PC-3 (cell line): ENCODE measurements around the gene CCL18. TPM values are rescaled to one million over a fixed set of nuclear protein-coding genes. Genes with fewer than 3 reads are reported as not detected.

Experiments
- ATAC-seq: fragments of 200-7000 bp; cut with Tn5 transposase; 2 replicates; pipeline ENCODE4 v1.9.1; 2020; ENCODE audit warnings: mild to moderate bottlenecking, moderate library complexity
- BruUV-seq: library from RNA; stranded (reverse); fragments of 400-500 nt; replicated peaks from 2 replicates; lab custom pipeline; 2021; lab: Mats Ljungman, UMichigan
- CTCF ChIA-PET: fragments of 300-600 bp; sonication (Branson Sonifier 250); formaldehyde crosslinking; loops from one replicate; lab custom pipeline; 2022; ENCODE audit warnings: antibody characterized with exemption; lab: Charles Lee
- POLR2A ChIA-PET: fragments of 300-600 bp; sonication (Branson Sonifier 250); formaldehyde crosslinking; loops from one replicate; lab custom pipeline; 2022; ENCODE audit warnings: antibody characterized with exemption; ENCODE audit not compliant: unreplicated experiment; lab: Charles Lee
- DNase-seq: peaks from one replicate; pipeline ENCODE4 v3.0.0-alpha.2; 2015
- H2AFZ ChIP-seq: fragments of 300-600 bp; sonication (generic); 2 replicates; pipeline ENCODE4 v1.6.0; 2016; ENCODE audit warnings: antibody characterized with exemption, low read length
- H3F3A ChIP-seq: fragments of 300-600 bp; sonication (generic); one replicate; pipeline ENCODE4 v1.6.0; 2017; ENCODE audit warnings: antibody characterized with exemption, low read length, control low read depth, mild to moderate bottlenecking; ENCODE audit not compliant: unreplicated experiment
- H3K27ac ChIP-seq: fragments of 300-600 bp; sonication (generic); 2 replicates; pipeline ENCODE4 v1.5.1; 2016; ENCODE audit warnings: mild to moderate bottlenecking, low read length
- H3K27me3 ChIP-seq: fragments of 300-600 bp; sonication (generic); 2 replicates; pipeline ENCODE4 v1.6.1; 2016; ENCODE audit warnings: low read length, mixed read lengths
- H3K36me3 ChIP-seq: fragments of 300-600 bp; sonication (generic); 2 replicates; pipeline ENCODE4 v1.6.1; 2016; ENCODE audit warnings: low read depth, mixed run types, low read length, mixed read lengths
- H3K4me1 ChIP-seq: fragments of 300-600 bp; sonication (generic); 2 replicates; pipeline ENCODE4 v1.5.1; 2016; ENCODE audit warnings: low read length; ENCODE audit not compliant: insufficient read depth
- H3K4me2 ChIP-seq: fragments of 300-600 bp; sonication (generic); 2 replicates; pipeline ENCODE4 v1.6.0; 2016; ENCODE audit warnings: low read length
- H3K4me3 ChIP-seq: fragments of 300-600 bp; sonication (generic); 2 replicates; pipeline ENCODE4 v1.5.1; 2016; ENCODE audit warnings: mild to moderate bottlenecking, low read length, mixed read lengths
- H3K79me2 ChIP-seq: fragments of 300-600 bp; sonication (generic); 2 replicates; pipeline ENCODE4 v1.6.1; 2017; ENCODE audit warnings: low read length, mixed read lengths
- H3K9ac ChIP-seq: fragments of 300-600 bp; sonication (generic); 2 replicates; pipeline ENCODE4 v1.6.0; 2016; ENCODE audit warnings: mild to moderate bottlenecking, low read length
- H3K9me2 ChIP-seq: fragments of 300-600 bp; sonication (generic); replicated peaks from 2 replicates; pipeline ENCODE4 v1.6.1; 2016; ENCODE audit warnings: mixed run types, low read length, mixed read lengths
- H3K9me3 ChIP-seq: fragments of 300-600 bp; sonication (generic); 2 replicates; pipeline ENCODE4 v1.6.1; 2016; ENCODE audit warnings: low read length, mixed read lengths
- H4K20me1 ChIP-seq: fragments of 300-600 bp; sonication (generic); 2 replicates; pipeline ENCODE4 v1.6.1; 2016; ENCODE audit warnings: low read length, mixed read lengths
- EZH2 ChIP-seq: fragments of 300-600 bp; sonication (generic); IDR thresholded peaks from one replicate; pipeline ENCODE4 v1.6.1; 2017; ENCODE audit warnings: antibody characterized with exemption, mild to moderate bottlenecking, low read length; ENCODE audit not compliant: unreplicated experiment
- EZH2phosphoT487 ChIP-seq: fragments of 300-600 bp; sonication (generic); IDR thresholded peaks from 2 replicates; pipeline ENCODE4 v1.6.1; 2018; ENCODE audit warnings: mild to moderate bottlenecking, antibody characterized with exemption, low read length, borderline replicate concordance
- intact Hi-C: fragments of 100-400 bp; cut with micrococcal nuclease; formaldehyde crosslinking; loops from 2 replicates; pipeline ENCODE4 v1.9.0; 2023
- total RNA-seq: library from RNA; depleted of rRNA; stranded (reverse); fragments of >200 nt; gene quantifications from 2 replicates; pipeline ENCODE4 v1.2.3, GENCODE V29; 2014
- TF ChIP-seq, protein P1 (sequence below): fragments of 300-600 bp; sonication (generic); conservative IDR thresholded peaks from 2 replicates; pipeline ENCODE4 v1.5.1; 2017; ENCODE audit warnings: antibody characterized with exemption, low read depth, mild to moderate bottlenecking, low read length

CCL18 gene
- total RNA-seq, 1 experiment from 2014 or later = not detected

DNA sequence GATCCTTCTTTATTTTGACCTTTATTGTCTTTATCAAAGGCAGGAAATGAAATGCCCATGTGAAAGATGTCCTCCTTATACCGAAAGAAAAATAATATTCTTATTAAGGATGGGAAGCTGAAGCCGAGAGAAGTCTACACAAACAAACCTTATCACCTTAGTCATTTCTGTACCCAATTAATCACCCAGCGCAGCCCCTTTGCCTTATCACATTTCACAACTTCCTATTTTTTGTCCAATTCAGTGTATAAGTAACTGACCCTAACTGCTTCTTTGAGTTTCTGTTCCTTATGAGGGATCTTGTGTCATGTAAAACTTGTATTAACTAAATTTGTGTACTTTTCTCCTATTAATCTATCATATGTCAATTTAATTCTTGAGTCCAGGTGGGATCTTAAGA is 29.9 kb upstream of the CCL18 start:
- ChIA-PET CTCF (no interaction called here), POLR2A (no interaction called here)
- no peak overlapping the region for H3K4me2 ChIP-seq
- H3K9me2 ChIP-seq = no peaks in the 10 kb centered on the region
- H3K4me3 ChIP-seq = no peak overlapping the region
- H3K9ac ChIP-seq = no peak overlapping the region
- no TSS peak for BruUV-seq
- intact Hi-C loops = no loop called here
- no peaks in the 10 kb centered on the region for H3K4me1 ChIP-seq
- no peak overlapping the region for H2AFZ ChIP-seq
- no peaks in the 10 kb centered on the region for H3K9me3 ChIP-seq
- TF ChIP-seq, protein P1, sequence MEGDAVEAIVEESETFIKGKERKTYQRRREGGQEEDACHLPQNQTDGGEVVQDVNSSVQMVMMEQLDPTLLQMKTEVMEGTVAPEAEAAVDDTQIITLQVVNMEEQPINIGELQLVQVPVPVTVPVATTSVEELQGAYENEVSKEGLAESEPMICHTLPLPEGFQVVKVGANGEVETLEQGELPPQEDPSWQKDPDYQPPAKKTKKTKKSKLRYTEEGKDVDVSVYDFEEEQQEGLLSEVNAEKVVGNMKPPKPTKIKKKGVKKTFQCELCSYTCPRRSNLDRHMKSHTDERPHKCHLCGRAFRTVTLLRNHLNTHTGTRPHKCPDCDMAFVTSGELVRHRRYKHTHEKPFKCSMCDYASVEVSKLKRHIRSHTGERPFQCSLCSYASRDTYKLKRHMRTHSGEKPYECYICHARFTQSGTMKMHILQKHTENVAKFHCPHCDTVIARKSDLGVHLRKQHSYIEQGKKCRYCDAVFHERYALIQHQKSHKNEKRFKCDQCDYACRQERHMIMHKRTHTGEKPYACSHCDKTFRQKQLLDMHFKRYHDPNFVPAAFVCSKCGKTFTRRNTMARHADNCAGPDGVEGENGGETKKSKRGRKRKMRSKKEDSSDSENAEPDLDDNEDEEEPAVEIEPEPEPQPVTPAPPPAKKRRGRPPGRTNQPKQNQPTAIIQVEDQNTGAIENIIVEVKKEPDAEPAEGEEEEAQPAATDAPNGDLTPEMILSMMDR = no peak
- TF ChIP-seq EZH2phosphoT487 (no peak), EZH2 (no peak)
- no peak overlapping the region for H3K27ac ChIP-seq
- H3F3A ChIP-seq = no peaks in the 10 kb centered on the region
- H3K36me3 ChIP-seq = no peaks in the 10 kb centered on the region
- no peaks in the 10 kb centered on the region for H4K20me1 ChIP-seq
- H3K79me2 ChIP-seq = no peaks in the 10 kb centered on the region
- DNase-seq (no peak), ATAC-seq (no peak)
- H3K27me3 ChIP-seq = peaks cover 28% of the 10 kb centered on the region

DNA sequence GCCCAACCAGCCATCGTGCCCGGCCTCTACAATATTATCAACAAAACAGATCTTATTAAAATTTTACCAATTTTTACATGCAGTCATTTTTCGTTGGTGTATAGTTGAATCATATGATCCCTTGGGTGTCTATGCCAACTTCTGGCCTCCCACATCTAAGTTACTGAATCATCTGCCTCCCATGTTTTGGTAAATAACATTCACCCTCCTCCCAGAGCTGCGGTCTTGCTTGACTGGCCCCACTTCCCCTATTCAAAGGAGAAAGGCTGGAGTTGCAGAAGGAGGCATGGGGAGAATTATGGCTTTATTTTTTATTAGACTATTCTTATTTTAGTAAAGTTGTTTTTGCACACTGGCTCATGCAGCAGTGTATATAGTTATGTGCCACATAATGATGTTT is 27.8 kb upstream of the CCL18 start:
- Histone ChIP-seq H3F3A (no peaks in the 10 kb centered on the region), H3K27ac (no peak overlapping the region), H3K36me3 (no peaks in the 10 kb centered on the region), H3K9me3 (no peaks in the 10 kb centered on the region), H3K79me2 (no peaks in the 10 kb centered on the region), H3K4me1 (no peaks in the 10 kb centered on the region), H3K27me3 (peaks cover 28% of the 10 kb centered on the region), H3K9ac (no peak overlapping the region), H3K4me3 (no peak overlapping the region), H2AFZ (no peak overlapping the region), H3K4me2 (no peak overlapping the region), H3K9me2 (no peaks in the 10 kb centered on the region), H4K20me1 (no peaks in the 10 kb centered on the region)
- TF ChIP-seq EZH2phosphoT487 (no peak), EZH2 (no peak)
- TF ChIP-seq, protein P1 = no peak
- ChIA-PET POLR2A (no interaction called here), CTCF (no interaction called here)
- DNase-seq (no peak), ATAC-seq (no peak)
- no TSS peak for BruUV-seq
- intact Hi-C loops = no loop called here

DNA sequence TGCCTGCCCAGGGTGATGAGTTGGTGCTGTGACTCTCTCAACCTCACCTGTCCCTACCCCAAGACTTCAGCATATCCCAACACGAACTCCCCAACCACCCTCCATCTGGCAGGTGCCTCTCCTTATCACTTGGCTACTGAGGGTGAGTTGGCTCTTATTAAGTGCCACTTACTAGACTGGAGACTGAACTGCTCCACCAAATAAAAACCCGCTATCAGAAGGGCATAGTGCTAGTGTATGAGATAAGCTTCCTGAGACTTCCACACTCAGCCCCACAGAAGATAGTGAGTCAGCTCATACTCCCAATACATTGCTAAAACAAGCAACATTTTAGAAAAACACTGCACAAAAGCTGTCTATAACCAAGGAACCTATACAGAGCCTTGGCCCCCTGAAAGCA is 16.0 kb upstream of the CCL18 start:
- H3K9ac ChIP-seq = no peak overlapping the region
- intact Hi-C loops = no loop called here
- H3K9me3 ChIP-seq = no peaks in the 10 kb centered on the region
- ChIA-PET POLR2A (no interaction called here), CTCF (no interaction called here)
- H3K79me2 ChIP-seq = no peaks in the 10 kb centered on the region
- no peaks in the 10 kb centered on the region for H3K9me2 ChIP-seq
- no peak overlapping the region for H2AFZ ChIP-seq
- H3K27me3 ChIP-seq = peaks cover 1% of the 10 kb centered on the region; the same call in 1 of the 2 replicates
- no peak overlapping the region for H3K4me3 ChIP-seq
- no peaks in the 10 kb centered on the region for H4K20me1 ChIP-seq
- BruUV-seq = no TSS peak
- no peak overlapping the region for H3K27ac ChIP-seq
- no peaks in the 10 kb centered on the region for H3K4me1 ChIP-seq
- DNase-seq = no peak
- H3K4me2 ChIP-seq = no peak overlapping the region
- H3K36me3 ChIP-seq = no peaks in the 10 kb centered on the region
- no peak for ATAC-seq
- H3F3A ChIP-seq = no peaks in the 10 kb centered on the region
- TF ChIP-seq EZH2phosphoT487 (no peak), EZH2 (no peak)
- TF ChIP-seq, protein P1 = no peak
